Transverse colon (tissue), 4 donors: Measurements from ENCODE around the gene RFX3. TPM values are rescaled to one million over a fixed set of nuclear protein-coding genes. Genes with fewer than 3 reads are reported as not detected.

ENCODE experiments used
- DNase-seq: peaks from one replicate; pipeline ENCODE4 v3.0.0-alpha.2; 2019
- H3K27ac ChIP-seq, 4 donors: fragments of 200-600 bp; sonication (generic); 2 replicates each; pipeline ENCODE4 v1.5.1; 2016 to 2018; ENCODE audit warnings: inconsistent platforms in 4 of 4
- H3K27me3 ChIP-seq: fragments of 200-600 bp; sonication (generic); 2 replicates; pipeline ENCODE4 v1.5.1; 2017; ENCODE audit warnings: inconsistent platforms
- H3K36me3 ChIP-seq, 4 donors: fragments of 200-600 bp; sonication (generic); 2 replicates each; pipeline ENCODE4 v1.5.1; 2017 to 2019; ENCODE audit warnings: inconsistent platforms in 4 of 4
- H3K4me1 ChIP-seq, 4 donors: fragments of 200-600 bp; sonication (generic); 2 replicates each; pipeline ENCODE4 v1.5.1; 2017 to 2020; ENCODE audit warnings: inconsistent platforms in 4 of 4
- H3K4me3 ChIP-seq, 4 donors: fragments of 200-600 bp; sonication (generic); 1 replicate in 1 of 4; 2 replicates in 3 of 4; pipeline versions ENCODE4 v1.5.1 to v1.6.1; 2017 to 2019; ENCODE audit warnings: inconsistent platforms in 4 of 4
- H3K9me3 ChIP-seq, 2 donors: fragments of 200-600 bp; sonication (generic); 2 replicates each; pipeline ENCODE4 v1.5.1; 2017 to 2019; ENCODE audit warnings: inconsistent platforms in 2 of 2
- CTCF ChIP-seq, 5 experiments: fragments of 200-600 bp in 3 of 5; fragments of 450-650 bp in 2 of 5; sonication (generic) in 3 of 5; IDR thresholded peaks; 1 replicate in 2 of 5; 2 replicates in 3 of 5; pipeline ENCODE4 v1.5.1; 2016 to 2017; ENCODE audit warnings: antibody characterized with exemption in 5 of 5, inconsistent platforms in 3 of 5, mild to moderate bottlenecking in 2 of 5, moderate library complexity in 1 of 5
- EP300 ChIP-seq: sonication (generic); formaldehyde crosslinking; IDR thresholded peaks from one replicate; pipeline ENCODE4 v1.6.1; 2017; ENCODE audit warnings: antibody characterized with exemption, low read depth
- POLR2A ChIP-seq: fragments of 450-650 bp; IDR thresholded peaks from one replicate; pipeline ENCODE4 v1.6.1; 2016; ENCODE audit warnings: antibody characterized with exemption, mild to moderate bottlenecking, moderate library complexity
- POLR2AphosphoS5 ChIP-seq, 3 donors: sonication (generic); formaldehyde crosslinking; IDR thresholded peaks; one replicate each; pipeline ENCODE4 v1.6.1; 2016; ENCODE audit warnings: antibody characterized with exemption in 3 of 3
- WGBS, 2 donors: methylation state at CpG; one replicate each; pipeline ENCODE4 v1.1.5; 2018; ENCODE audit warnings: low coverage in 1 of 2; 5-methylcytosine and 5-hydroxymethylcytosine counted together
- in situ Hi-C, 4 donors: fragments of 200-750 bp; cut with MboI; loops; one replicate each; pipeline versions ENCODE4 v1.15.0 to v1.15.1; 2017; ENCODE audit warnings: low sequenced_read_pairs in 3 of 4, low pct_ligation_motif_present in 1 of 4, low pct_unique_long_range_greater_than_20kb in 1 of 4
- intact Hi-C: fragments of 100-400 bp; cut with DNase I; formaldehyde crosslinking; loops from one replicate; pipeline ENCODE4 v1.15.1; 2023; ENCODE audit warnings: low total_unique reads
- total RNA-seq, 4 donors: library from RNA; depleted of rRNA; stranded (reverse); fragments of >200 nt; gene quantifications; one replicate each; pipeline ENCODE4 v1.1.0, GENCODE V29; 2016

The RFX3 gene
- total RNA-seq, 4 donors from 2014 or later, result 3.5 to 21.9 (median 7.1) TPM

GRCh38 chr9:3385871-3386270 is 139.9 kb downstream of the RFX3 start:
- intact Hi-C loops, result no loop called here
- H3K27ac ChIP-seq, result no peak overlapping the region
- no peaks in the 10 kb centered on the region for H3K36me3 ChIP-seq
- no peaks in the 10 kb centered on the region for H3K27me3 ChIP-seq
- in situ Hi-C loops, result no loop called here
- H3K4me1 ChIP-seq, result no peaks in the 10 kb centered on the region
- DNase-seq, result no peak
- H3K4me3 ChIP-seq, result no peak overlapping the region
- no peaks in the 10 kb centered on the region for H3K9me3 ChIP-seq
- TF ChIP-seq POLR2A, result no peak
- TF ChIP-seq EP300, result no peak
- no peak for TF ChIP-seq CTCF (IDR thresholded peaks at IDR 0.05)
- no peak for TF ChIP-seq POLR2AphosphoS5 (IDR thresholded peaks at IDR 0.05)
- WGBS, 2 donors, result 53 to 92% methylated on average over 1 of the region's 1 CpG

- 87 to 91% methylated on average over 2 of the region's 2 CpGs for WGBS, 2 donors
- H3K27me3 ChIP-seq, result no peaks in the 10 kb centered on the region
- no peak overlapping the region for H3K27ac ChIP-seq
- H3K4me3 ChIP-seq, result no peak overlapping the region
- TF ChIP-seq EP300 (no peak), CTCF (IDR thresholded peaks at IDR 0.05) (no peak), POLR2AphosphoS5 (IDR thresholded peaks at IDR 0.05) (no peak), POLR2A (no peak)
- in situ Hi-C loops, result no loop called here
- intact Hi-C loops, result no loop called here
- DNase-seq, result no peak
- no peaks in the 10 kb centered on the region for H3K9me3 ChIP-seq
- no peaks in the 10 kb centered on the region for H3K4me1 ChIP-seq
- no peaks in the 10 kb centered on the region for H3K36me3 ChIP-seq
Measured at GRCh38 chr9:3371842-3372241, 154.0 kb downstream of the RFX3 start.

GRCh38 chr9:3370715-3371114 is 155.1 kb downstream of the RFX3 start:
- Histone ChIP-seq H3K36me3 (no peaks in the 10 kb centered on the region), H3K4me3 (no peak overlapping the region), H3K27me3 (no peaks in the 10 kb centered on the region), H3K27ac (no peak overlapping the region), H3K4me1 (no peaks in the 10 kb centered on the region), H3K9me3 (no peaks in the 10 kb centered on the region)
- TF ChIP-seq CTCF (IDR thresholded peaks at IDR 0.05) (no peak), EP300 (no peak), POLR2AphosphoS5 (IDR thresholded peaks at IDR 0.05) (no peak)
- DNase-seq, result no peak
- intact Hi-C loops, result no loop called here
- in situ Hi-C loops, result no loop called here

- intact Hi-C loops (no loop called here), in situ Hi-C loops (no loop called here)
- WGBS, 2 donors, result 96% methylated on average over 2 of the region's 2 CpGs; no CpG with 5 or more reads in 1 of the 2 donors
- no peak for DNase-seq
- H3K27ac ChIP-seq, result no peak overlapping the region
- H3K4me3 ChIP-seq, result no peak overlapping the region
- no peaks in the 10 kb centered on the region for H3K27me3 ChIP-seq
- no peaks in the 10 kb centered on the region for H3K4me1 ChIP-seq
- TF ChIP-seq POLR2A (no peak), POLR2AphosphoS5 (IDR thresholded peaks at IDR 0.05) (no peak)
- no peaks in the 10 kb centered on the region for H3K9me3 ChIP-seq
- no peaks in the 10 kb centered on the region for H3K36me3 ChIP-seq
Measured at GRCh38 chr9:3367185-3367584, 158.6 kb downstream of the RFX3 start.

GRCh38 chr9:3361689-3362392 is 164.0 kb downstream of the RFX3 start:
- intact Hi-C loops (no loop called here), in situ Hi-C loops (no loop called here)
- Histone ChIP-seq H3K4me3 (no peak overlapping the region), H3K27me3 (no peaks in the 10 kb centered on the region), H3K4me1 (no peaks in the 10 kb centered on the region), H3K9me3 (no peaks in the 10 kb centered on the region), H3K36me3 (no peaks in the 10 kb centered on the region), H3K27ac (no peak overlapping the region)
- WGBS, 2 donors, result 98 to 100% methylated on average over 1 to 2 of the region's 2 CpGs
- no peak for DNase-seq
- TF ChIP-seq CTCF (IDR thresholded peaks at IDR 0.05) (no peak), POLR2AphosphoS5 (IDR thresholded peaks at IDR 0.05) (no peak), EP300 (no peak), POLR2A (no peak)
